HepG2 (cell line): ENCODE measurements around the gene RETREG2. TPM values are rescaled to one million over a fixed set of nuclear protein-coding genes. Genes with fewer than 3 reads are reported as not detected.
A peak's percentile ranks its signal among the peaks of the same experiment; 100 is the strongest.

Source experiments
- ARID3A ChIP-seq: IDR thresholded peaks from 2 replicates; pipeline ENCODE4 v1.6.1; 2012; ENCODE audit warnings: low read depth, low read length, improper control_type of control experiment
- ARID4A ChIP-seq: sonication (generic); formaldehyde crosslinking; IDR thresholded peaks from 2 replicates; pipeline ENCODE4 v1.5.0; 2020; ENCODE audit warnings: mild to moderate bottlenecking, missing genetic modification reagents, borderline replicate concordance
- BCL6 ChIP-seq: IDR thresholded peaks from 2 replicates; pipeline ENCODE4 v1.6.1; 2016; ENCODE audit warnings: missing genetic modification reagents, missing compliant biosample characterization
- CAMTA2 ChIP-seq: sonication (generic); formaldehyde crosslinking; IDR thresholded peaks from 2 replicates; pipeline ENCODE4 v1.4.0; 2020; ENCODE audit warnings: mild to moderate bottlenecking, missing genetic modification reagents, borderline replicate concordance
- CREB3 ChIP-seq: sonication (generic); formaldehyde crosslinking; IDR thresholded peaks from 2 replicates; pipeline ENCODE4 v1.5.0; 2020; ENCODE audit warnings: missing genetic modification reagents
- FOXP4 ChIP-seq: sonication (generic); formaldehyde crosslinking; IDR thresholded peaks from 2 replicates; pipeline ENCODE4 v1.4.0; 2020; ENCODE audit warnings: missing genetic modification reagents
- GABPA ChIP-seq, 2 experiments: IDR thresholded peaks; 2 replicates each; pipeline ENCODE4 v1.6.1; 2011 to 2016; ENCODE audit warnings: low read depth in 2 of 2, low read length in 1 of 2, missing biosample characterization in 1 of 2, missing genetic modification characterization in 1 of 2
- HMGA1 ChIP-seq: sonication (generic); formaldehyde crosslinking; conservative IDR thresholded peaks from 2 replicates; pipeline ENCODE4 v1.4.0; 2020; ENCODE audit warnings: missing genetic modification reagents
- HNF4G ChIP-seq, 2 experiments: sonication (generic) in 1 of 2; formaldehyde crosslinking in 1 of 2; IDR thresholded peaks; 2 replicates each; pipeline versions ENCODE4 v1.4.0 to v1.6.1; 2011 to 2020; ENCODE audit warnings: borderline replicate concordance in 2 of 2, low read depth in 2 of 2, mild to moderate bottlenecking in 2 of 2, low read length in 1 of 2, missing genetic modification reagents in 1 of 2, moderate library complexity in 1 of 2
- KLF16 ChIP-seq, 2 experiments: sonication (generic) in 1 of 2; formaldehyde crosslinking in 1 of 2; IDR thresholded peaks; 2 replicates each; pipeline versions ENCODE4 v1.6.1 to v1.8.0; 2016 to 2023; ENCODE audit warnings: missing genetic modification reagents in 2 of 2, missing compliant biosample characterization in 1 of 2
- KMT2B ChIP-seq: IDR thresholded peaks from 2 replicates; pipeline ENCODE4 v1.6.1; 2016; ENCODE audit warnings: missing genetic modification reagents, missing compliant biosample characterization
- MATR3 ChIP-seq: sonication (generic); formaldehyde crosslinking; IDR thresholded peaks from 2 replicates; pipeline ENCODE4 v1.4.0; 2020; ENCODE audit warnings: missing genetic modification reagents
- SMARCC2 ChIP-seq: fragments of 450-650 bp; IDR thresholded peaks from 2 replicates; pipeline ENCODE4 v1.6.1; 2017; ENCODE audit warnings: antibody characterized with exemption, mild to moderate bottlenecking
- SNRNP70 ChIP-seq: fragments of 200-400 bp; formaldehyde crosslinking; IDR thresholded peaks from 2 replicates; pipeline ENCODE4 v1.6.1; 2017; ENCODE audit warnings: mild to moderate bottlenecking, low read depth, low read length, moderate library complexity
- SYNCRIP ChIP-seq: fragments of 200-400 bp; formaldehyde crosslinking; IDR thresholded peaks from 2 replicates; pipeline ENCODE4 v1.6.1; 2018; ENCODE audit warnings: mild to moderate bottlenecking, low read depth, low read length; ENCODE audit not compliant: insufficient read depth
- ZKSCAN8 ChIP-seq: IDR thresholded peaks from 2 replicates; pipeline ENCODE4 v1.6.1; 2016; ENCODE audit warnings: borderline replicate concordance, missing genetic modification reagents, missing compliant biosample characterization
- ZNF530 ChIP-seq: sonication (generic); formaldehyde crosslinking; IDR thresholded peaks from 2 replicates; pipeline ENCODE4 v1.5.0; 2020; ENCODE audit warnings: low read depth, mild to moderate bottlenecking, missing genetic modification reagents
- ZNF547 ChIP-seq: sonication (generic); formaldehyde crosslinking; IDR thresholded peaks from 2 replicates; pipeline ENCODE4 v1.5.1; 2020; ENCODE audit warnings: mild to moderate bottlenecking, missing genetic modification reagents
- ZNF556 ChIP-seq: sonication (generic); formaldehyde crosslinking; IDR thresholded peaks from 2 replicates; pipeline ENCODE4 v1.4.0; 2020; ENCODE audit warnings: mild to moderate bottlenecking, missing genetic modification reagents, borderline replicate concordance
- polyA plus RNA-seq, 8 experiments: library from polyadenylated mRNA; depleted of rRNA in 3 of 8; stranded (reverse) in 7 of 8; unstranded in 1 of 8; fragments of >200 nt; fragmentation: Illumina TruSeq in 4 of 8; extraction: Trizol in 4 of 8; gene quantifications; 2 replicates each; pipeline versions ENCODE4 v1.2.1 to v1.2.3, GENCODE V29; 2011 to 2016; ENCODE audit warnings: low read depth in 4 of 8, missing spikeins in 1 of 8, mixed read lengths in 1 of 8; ENCODE audit not compliant: insufficient read depth in 1 of 8
- total RNA-seq, 5 experiments: library from RNA; depleted of rRNA; stranded (reverse); fragments of >200 nt; fragmentation: Illumina TruSeq; extraction: Trizol; gene quantifications; 2 replicates each; pipeline ENCODE4 v1.2.3, GENCODE V29; 2016; ENCODE audit warnings: low read depth in 1 of 5

RETREG2 gene
- total and polyA plus RNA-seq, 2 of the 13 experiments (the other 11 are each of a cell fraction or from before 2014, with no cell fraction given), result 86.0 to 134 TPM

- TF ChIP-seq ARID3A (no peak), CREB3 (CRISPR knock-in tag) (no peak), ZNF547 (CRISPR knock-in tag) (peak; percentile 91), ZNF556 (peak; percentile 17; the same call in 1 of the 2 replicates), GABPA (IDR thresholded peaks at IDR 0.05; ENCODE audit: low read depth, low read length) (no peak; the same call in 1 of the 2 replicates), GABPA (CRISPR knock-in tag; IDR thresholded peaks at IDR 0.05; ENCODE audit: low read depth) (peak; percentile 66; the same call in 1 of the 2 replicates), MATR3 (CRISPR knock-in tag) (no peak), ZNF530 (CRISPR knock-in tag) (no peak), HNF4G (IDR thresholded peaks at IDR 0.05; ENCODE audit: borderline replicate concordance, low read depth, low read length) (0 out of 2 replicates have a peak, but pooled peaks have one; percentile 39), HNF4G (CRISPR knock-in tag; IDR thresholded peaks at IDR 0.05; ENCODE audit: borderline replicate concordance, low read depth) (no peak), KLF16 (CRISPR knock-in tag; IDR thresholded peaks at IDR 0.05) (peak in 1 of 2 experiments; percentile 88; a peak in 1 of 4 replicates), KMT2B (peak; percentile 86), HMGA1 (CRISPR knock-in tag) (no peak), ARID4A (CRISPR knock-in tag) (peak; percentile 96), ZKSCAN8 (CRISPR knock-in tag) (peak; percentile 34; the same call in 1 of the 2 replicates), SYNCRIP (no peak), BCL6 (CRISPR knock-in tag) (0 out of 2 replicates have a peak, but pooled peaks have one; percentile 12), FOXP4 (CRISPR knock-in tag) (peak; percentile 82; the same call in 1 of the 2 replicates), CAMTA2 (0 out of 2 replicates have a peak, but pooled peaks have one; percentile 15), SNRNP70 (no peak), SMARCC2 (no peak)
These were observed 51.4 kb downstream of the RETREG2 start, which contains the start of the genes ANKZF1 and ATG9A (continued) for GRCh38 chr2:219229305-219230058.
